ENCODE results near the gene AZGP1. TPM values are rescaled to one million over a fixed set of nuclear protein-coding genes. Genes with fewer than 3 reads are reported as not detected.
"Not testable (repeated sequence)": the region's sequence is repeated elsewhere in the genome, so short reads cannot be mapped to it uniquely, and the experiment has no call there.

The AZGP1 gene
- total RNA-seq, 1 donor from 2014 or later, result 1.6 TPM

GRCh38 chr7:99979814-99980225 is 4.0 kb upstream of the AZGP1 start:
- H3K36me3 ChIP-seq (ENCODE audit: control insufficient read depth, insufficient read depth, low read length); FAIRE-seq; DNase-seq (ENCODE audit: low read depth); H3K4me3 ChIP-seq (ENCODE audit: low read depth, low read length); H3K27me3 ChIP-seq (ENCODE audit: control insufficient read depth, insufficient read depth, low read length): not testable (repeated sequence)
- TF ChIP-seq CTCF (IDR thresholded peaks at IDR 0.05; ENCODE audit: insufficient read depth, low read length, severe bottlenecking), result peak; percentile 61

- DNase-seq (ENCODE audit: low read depth) (no peak), FAIRE-seq (no peak)
- Histone ChIP-seq H3K36me3 (ENCODE audit: control insufficient read depth, insufficient read depth, low read length) (no peaks in the 10 kb centered on the region), H3K27me3 (ENCODE audit: control insufficient read depth, insufficient read depth, low read length) (no peaks in the 10 kb centered on the region), H3K4me3 (ENCODE audit: low read depth, low read length) (no peak overlapping the region)
- no peak for TF ChIP-seq CTCF (IDR thresholded peaks at IDR 0.05; ENCODE audit: insufficient read depth, low read length, severe bottlenecking)
These were observed 795 bp upstream of the AZGP1 start for GRCh38 chr7:99976626-99977025.

GRCh38 chr7:99974681-99975080 is 1.1 kb downstream of the AZGP1 start:
- Histone ChIP-seq H3K4me3 (ENCODE audit: low read depth, low read length) (no peak overlapping the region), H3K27me3 (ENCODE audit: control insufficient read depth, insufficient read depth, low read length) (no peaks in the 10 kb centered on the region), H3K36me3 (ENCODE audit: control insufficient read depth, insufficient read depth, low read length) (no peaks in the 10 kb centered on the region)
- TF ChIP-seq CTCF (IDR thresholded peaks at IDR 0.05; ENCODE audit: insufficient read depth, low read length, severe bottlenecking), result no peak
- DNase-seq (ENCODE audit: low read depth) (no peak), FAIRE-seq (no peak)

GRCh38 chr7:99973817-99974216 is 2.0 kb downstream of the AZGP1 start:
- H3K36me3 ChIP-seq (ENCODE audit: control insufficient read depth, insufficient read depth, low read length); H3K27me3 ChIP-seq (ENCODE audit: control insufficient read depth, insufficient read depth, low read length); FAIRE-seq; H3K4me3 ChIP-seq (ENCODE audit: low read depth, low read length): not testable (repeated sequence)
- peak; percentile 23 for DNase-seq (ENCODE audit: low read depth)

GRCh38 chr7:99971242-99971641 is 4.6 kb downstream of the AZGP1 start:
- DNase-seq (ENCODE audit: low read depth) (no peak), FAIRE-seq (no peak)
- TF ChIP-seq CTCF (IDR thresholded peaks at IDR 0.05; ENCODE audit: insufficient read depth, low read length, severe bottlenecking), result no peak
- H3K4me3 ChIP-seq (ENCODE audit: low read depth, low read length), result no peak overlapping the region
- H3K36me3 ChIP-seq (ENCODE audit: control insufficient read depth, insufficient read depth, low read length), result no peaks in the 10 kb centered on the region
- H3K27me3 ChIP-seq (ENCODE audit: control insufficient read depth, insufficient read depth, low read length), result no peaks in the 10 kb centered on the region

- not testable (repeated sequence) for H3K36me3 ChIP-seq (ENCODE audit: control insufficient read depth, insufficient read depth, low read length); DNase-seq (ENCODE audit: low read depth); FAIRE-seq; H3K27me3 ChIP-seq (ENCODE audit: control insufficient read depth, insufficient read depth, low read length); H3K4me3 ChIP-seq (ENCODE audit: low read depth, low read length)
These were observed 6.0 kb downstream of the AZGP1 start for GRCh38 chr7:99969813-99970212.

GRCh38 chr7:99969298-99969697 is 6.5 kb downstream of the AZGP1 start:
- FAIRE-seq (no peak), DNase-seq (ENCODE audit: low read depth) (no peak)
- Histone ChIP-seq H3K27me3 (ENCODE audit: control insufficient read depth, insufficient read depth, low read length) (no peaks in the 10 kb centered on the region), H3K36me3 (ENCODE audit: control insufficient read depth, insufficient read depth, low read length) (no peaks in the 10 kb centered on the region), H3K4me3 (ENCODE audit: low read depth, low read length) (no peak overlapping the region)
- TF ChIP-seq CTCF (IDR thresholded peaks at IDR 0.05; ENCODE audit: insufficient read depth, low read length, severe bottlenecking), result no peak

Data from bronchial epithelial cell (primary cell).